CD4-positive, alpha-beta T cell treated with Interleukin-17A for 1 hour (primary cell): ENCODE measurements around the gene MOB3C.

Experiments used
- DNase-seq: peaks from one replicate; pipeline ENCODE4 v3.0.0-alpha.2; 2020

The MOB3C gene

GRCh38 chr1:46569884-46570725, 46.5 kb downstream of the MOB3C start:
- DNase-seq, result no peak

- DNase-seq, result no peak
These were observed 47.5 kb downstream of the MOB3C start for GRCh38 chr1:46569116-46569515.

- DNase-seq, result no peak
These were observed 48.1 kb downstream of the MOB3C start for GRCh38 chr1:46568461-46568891.

- no peak for DNase-seq
These were observed 53.3 kb downstream of the MOB3C start for GRCh38 chr1:46563341-46563740.

GRCh38 chr1:46562498-46562897, 54.1 kb downstream of the MOB3C start:
- DNase-seq, result no peak

GRCh38 chr1:46558966-46559365, 57.6 kb downstream of the MOB3C start:
- no peak for DNase-seq

GRCh38 chr1:46558141-46558963, 58.3 kb downstream of the MOB3C start:
- DNase-seq, result no peak
